A549 treated with CORT108297 at 1 μM for 4 hours (cell line): ENCODE data around the gene OR2Z1. TPM values are rescaled to one million over a fixed set of nuclear protein-coding genes. Genes with fewer than 3 reads are reported as not detected.

Experiments
- total RNA-seq: library from RNA; stranded (reverse); fragments of 200-300 nt; extraction: Qiagen RNA extraction; gene quantifications from 5 replicates; pipeline ENCODE4 v1.2.3, GENCODE V29; 2022

OR2Z1 gene
- total RNA-seq = not detected in 5 replicates

DNA sequence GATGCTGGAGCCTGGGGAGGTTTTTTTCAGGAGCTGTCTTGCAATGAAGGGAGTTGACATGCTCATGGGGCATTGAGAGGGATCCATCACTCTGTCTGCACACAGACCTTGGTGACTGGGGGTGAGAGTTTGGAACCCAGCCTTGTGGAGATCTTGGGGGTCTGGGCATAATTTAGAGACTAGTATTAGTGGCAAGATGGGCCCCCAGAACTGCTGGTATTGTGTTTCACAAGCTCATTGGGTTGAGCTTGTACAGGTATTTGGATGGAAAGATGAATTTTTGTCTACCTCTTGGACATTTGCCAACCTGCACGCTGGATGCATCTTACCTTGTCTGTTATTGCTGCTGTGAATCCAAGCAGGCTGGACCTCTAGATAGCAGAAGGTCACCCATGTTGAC, at the start of gene OR2Z1:
TSS of gene OR2Z1 (plus strand) at position 301 of the 400 bp plus-strand sequence. CDS start 9,395 bp downstream, outside the sequence.

GRCh38 chr19:8698433-8699063, 22.9 kb upstream of the OR2Z1 start, which contains the start of gene ACTL9:
ACTL9 (minus strand) TSS chr19:8698795; CDS start chr19:8698701, 94 bp downstream.

Other genes with a start within 250 kb of the OR2Z1 start
- gene PRAM1, start 219.0 kb upstream of the OR2Z1 start, total RNA-seq = 0.07 to 0.25 TPM (median 0.16 TPM) in 5 replicates
- gene ZNF414, start 207.5 kb upstream of the OR2Z1 start, total RNA-seq = 17.5 to 21.7 TPM (median 18.6 TPM) in 5 replicates
- 0.14 to 0.49 TPM (median 0.28 TPM) in 5 replicates for gene MYO1F, start 144.2 kb upstream of the OR2Z1 start, total RNA-seq
- gene ADAMTS10, start 110.9 kb upstream of the OR2Z1 start, total RNA-seq = 10.9 to 20.7 TPM (median 20.2 TPM) in 5 replicates
- gene NFILZ, start 91.0 kb upstream of the OR2Z1 start, total RNA-seq = not detected in 5 replicates
- gene ACTL9, start 22.8 kb upstream of the OR2Z1 start, total RNA-seq = not detected in 5 replicates
- 5.8 to 8.0 TPM (median 7.7 TPM) in 5 replicates for gene ZNF558, start 110.7 kb downstream of the OR2Z1 start, total RNA-seq
- gene MBD3L1, start 110.7 kb downstream of the OR2Z1 start, total RNA-seq = not detected in 5 replicates